CD4-positive, alpha-beta T cell (primary cell): ENCODE data around the gene THSD7A. TPM values are rescaled to one million over a fixed set of nuclear protein-coding genes. Genes with fewer than 3 reads are reported as not detected.

ENCODE experiments used
- ATAC-seq: fragments of 200-7000 bp; cut with Tn5 transposase; one replicate; pipeline ENCODE4 v1.10.0; 2022; ENCODE audit warnings: mild to moderate bottlenecking; ENCODE audit not compliant: poor library complexity
- CTCF ChIA-PET: fragments of 350-600 bp; sonication (Branson Sonifier 250); formaldehyde crosslinking; loops from one replicate; lab custom pipeline; 2021; ENCODE audit warnings: antibody characterized with exemption, inconsistent platforms; lab: Charles Lee
- POLR2A ChIA-PET: fragments of 350-600 bp; sonication (Branson Sonifier 250); formaldehyde crosslinking; loops from one replicate; lab custom pipeline; 2021; ENCODE audit warnings: antibody characterized with exemption, inconsistent platforms; lab: Charles Lee
- DNase-seq, 14 experiments: peaks; one replicate each; pipeline ENCODE4 v3.0.0-alpha.2; 2013 to 2020; ENCODE audit warnings: mixed read lengths in 2 of 14
- H3K27ac ChIP-seq, 2 donors: one replicate each; pipeline versions ENCODE4 v1.5.1 to v1.7.0; 2013; ENCODE audit warnings: low read length in 2 of 2, low read depth in 1 of 2, mild to moderate bottlenecking in 1 of 2
- H3K27me3 ChIP-seq, 2 experiments: 1 replicate in 1 of 2; 2 replicates in 1 of 2; pipeline versions ENCODE4 v1.6.1 to v1.7.0; 2013; ENCODE audit warnings: low read length in 2 of 2, control low read depth in 1 of 2, mild to moderate bottlenecking in 1 of 2, moderate library complexity in 1 of 2; ENCODE audit not compliant: insufficient read depth in 2 of 2, control insufficient read depth in 1 of 2
- H3K36me3 ChIP-seq: one replicate; pipeline ENCODE4 v1.6.1; 2013; ENCODE audit warnings: low read length, control low read depth; ENCODE audit not compliant: insufficient read depth
- H3K4me1 ChIP-seq: one replicate; pipeline ENCODE4 v1.6.1; 2013; ENCODE audit warnings: low read length, control low read depth; ENCODE audit not compliant: insufficient read depth
- H3K4me3 ChIP-seq: one replicate; pipeline ENCODE4 v1.5.1; 2013; ENCODE audit warnings: mild to moderate bottlenecking, low read length, moderate library complexity
- H3K9me3 ChIP-seq, 2 experiments: 1 replicate in 1 of 2; 2 replicates in 1 of 2; pipeline versions ENCODE4 v1.6.1 to v1.7.0; 2013; ENCODE audit warnings: low read length in 2 of 2, mild to moderate bottlenecking in 2 of 2, control low read depth in 1 of 2, moderate library complexity in 1 of 2; ENCODE audit not compliant: control insufficient read depth in 1 of 2, insufficient read depth in 1 of 2
- H3K27ac Mint-ChIP-seq: one replicate; pipeline ENCODE4 v1.8.0; 2020; ENCODE audit warnings: mixed read lengths
- H3K27me3 Mint-ChIP-seq: one replicate; pipeline ENCODE4 v1.8.0; 2021; ENCODE audit warnings: mixed read lengths
- H3K36me3 Mint-ChIP-seq: one replicate; pipeline ENCODE4 v1.8.0; 2021; ENCODE audit warnings: low read depth, mixed read lengths
- H3K4me1 Mint-ChIP-seq: one replicate; pipeline ENCODE4 v1.8.0; 2021; ENCODE audit warnings: low read depth, mixed read lengths
- H3K4me3 Mint-ChIP-seq: one replicate; pipeline ENCODE4 v1.8.0; 2020; ENCODE audit warnings: mild to moderate bottlenecking, mixed read lengths
- H3K9me3 Mint-ChIP-seq: one replicate; pipeline ENCODE4 v1.8.0; 2020; ENCODE audit warnings: mixed read lengths
- intact Hi-C, 2 experiments: fragments of 100-400 bp; cut with DNase I in 1 of 2; cut with micrococcal nuclease in 1 of 2; formaldehyde crosslinking; loops; one replicate each; pipeline versions ENCODE4 v1.15.1 to v1.9.0; 2023 to 2025; cut with DNase I, micrococcal nuclease
- total RNA-seq, 174 experiments: library from RNA in 2 of 174; stranded (reverse) in 2 of 174; gene quantifications; one replicate each; pipeline ENCODE4 v1.2.3 and lab custom pipeline; 2021 to 2026
- TF ChIP-seq, protein P1 (sequence below): fragments of 200-600 bp; IDR thresholded peaks from one replicate; pipeline ENCODE4 v1.8.0; 2022; ENCODE audit warnings: antibody characterized with exemption, mild to moderate bottlenecking

Gene THSD7A
- total RNA-seq, 2 experiments from 2014 or later, result not detected

DNA sequence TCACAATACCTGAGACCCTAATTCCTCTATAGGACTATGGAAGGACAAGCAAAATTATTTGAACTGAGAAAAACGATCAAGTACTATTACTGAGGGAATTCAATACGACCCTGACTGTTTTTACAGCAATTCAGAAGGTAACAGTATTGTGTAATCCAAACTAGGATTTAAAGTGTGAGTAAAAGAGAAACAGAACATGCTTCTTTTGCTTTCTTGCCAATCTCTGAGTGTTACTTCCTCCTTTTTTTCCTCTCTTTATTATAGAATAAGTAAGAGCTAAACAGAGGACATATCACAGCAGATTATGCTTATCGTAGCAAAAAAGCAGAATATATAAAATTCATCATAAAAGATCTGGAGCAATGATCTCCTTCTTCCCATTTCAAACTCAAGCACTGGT is 292.1 kb downstream of the THSD7A start:
- no peaks in the 10 kb centered on the region for H3K27me3 Mint-ChIP-seq
- intact Hi-C loops, result no loop called here
- H3K27ac ChIP-seq, result no peak overlapping the region

DNA sequence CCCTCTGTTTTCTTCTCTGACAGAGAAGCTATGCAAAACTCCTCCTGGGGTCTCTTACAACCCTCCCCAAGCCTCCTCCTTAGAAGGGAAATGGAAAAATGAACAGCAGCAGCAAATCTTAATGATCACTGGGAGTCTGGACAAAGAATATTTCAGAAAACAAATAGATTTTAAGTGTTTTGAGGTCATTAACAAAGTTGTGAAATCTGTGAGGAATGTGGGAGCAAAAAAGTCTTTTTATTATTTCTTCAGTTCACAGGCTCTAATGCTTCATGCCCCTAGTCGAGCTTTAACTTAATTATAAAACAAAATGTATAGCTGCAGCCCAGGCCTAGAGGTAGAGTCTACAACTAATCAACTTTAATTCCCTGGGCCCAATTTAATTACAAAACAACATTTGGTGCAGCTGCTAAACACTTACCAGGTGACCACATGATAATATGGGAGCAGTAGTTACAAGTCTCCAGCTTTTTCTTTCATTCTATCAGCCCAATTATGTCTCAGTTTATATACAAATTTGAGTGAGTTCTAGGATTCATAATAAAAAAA is 293.2 kb downstream of the THSD7A start:
- no peak overlapping the region for H3K4me3 Mint-ChIP-seq
- Histone ChIP-seq H3K27me3 (no peaks in the 10 kb centered on the region), H3K4me1 (no peaks in the 10 kb centered on the region), H3K36me3 (no peaks in the 10 kb centered on the region), H3K4me3 (no peak overlapping the region), H3K9me3 (no peaks in the 10 kb centered on the region), H3K27ac (no peak overlapping the region)
- no peaks in the 10 kb centered on the region for H3K36me3 Mint-ChIP-seq
- TF ChIP-seq, protein P1, sequence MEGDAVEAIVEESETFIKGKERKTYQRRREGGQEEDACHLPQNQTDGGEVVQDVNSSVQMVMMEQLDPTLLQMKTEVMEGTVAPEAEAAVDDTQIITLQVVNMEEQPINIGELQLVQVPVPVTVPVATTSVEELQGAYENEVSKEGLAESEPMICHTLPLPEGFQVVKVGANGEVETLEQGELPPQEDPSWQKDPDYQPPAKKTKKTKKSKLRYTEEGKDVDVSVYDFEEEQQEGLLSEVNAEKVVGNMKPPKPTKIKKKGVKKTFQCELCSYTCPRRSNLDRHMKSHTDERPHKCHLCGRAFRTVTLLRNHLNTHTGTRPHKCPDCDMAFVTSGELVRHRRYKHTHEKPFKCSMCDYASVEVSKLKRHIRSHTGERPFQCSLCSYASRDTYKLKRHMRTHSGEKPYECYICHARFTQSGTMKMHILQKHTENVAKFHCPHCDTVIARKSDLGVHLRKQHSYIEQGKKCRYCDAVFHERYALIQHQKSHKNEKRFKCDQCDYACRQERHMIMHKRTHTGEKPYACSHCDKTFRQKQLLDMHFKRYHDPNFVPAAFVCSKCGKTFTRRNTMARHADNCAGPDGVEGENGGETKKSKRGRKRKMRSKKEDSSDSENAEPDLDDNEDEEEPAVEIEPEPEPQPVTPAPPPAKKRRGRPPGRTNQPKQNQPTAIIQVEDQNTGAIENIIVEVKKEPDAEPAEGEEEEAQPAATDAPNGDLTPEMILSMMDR, result no peak
- H3K4me1 Mint-ChIP-seq, result no peaks in the 10 kb centered on the region
- H3K27me3 Mint-ChIP-seq, result no peaks in the 10 kb centered on the region
- H3K27ac Mint-ChIP-seq, result no peak overlapping the region
- H3K9me3 Mint-ChIP-seq, result peaks cover 5% of the 10 kb centered on the region
- ATAC-seq, result no peak
- intact Hi-C loops, result no loop called here
- CTCF ChIA-PET, result no interaction called here
- POLR2A ChIA-PET, result no interaction called here
- DNase-seq, result no peak

More for the DNA sequence above, 292.1 kb downstream of the THSD7A start:
- Mint-ChIP-seq H3K4me3 (no peak overlapping the region), H3K4me1 (no peaks in the 10 kb centered on the region), H3K36me3 (no peaks in the 10 kb centered on the region), H3K27ac (no peak overlapping the region), H3K9me3 (peaks cover 5% of the 10 kb centered on the region)
- Histone ChIP-seq H3K4me3 (no peak overlapping the region), H3K27me3 (no peaks in the 10 kb centered on the region), H3K9me3 (no peaks in the 10 kb centered on the region), H3K36me3 (no peaks in the 10 kb centered on the region), H3K4me1 (no peaks in the 10 kb centered on the region)
- TF ChIP-seq, protein P1, result no peak
- no peak for DNase-seq
- CTCF ChIA-PET, result interaction anchor here (0.5 kb wide), 1 partner anchor 27 kb away, joined by 3 read pairs; no protein-coding TSS in a partner anchor
- POLR2A ChIA-PET, result no interaction called here
- ATAC-seq, result no peak

DNA sequence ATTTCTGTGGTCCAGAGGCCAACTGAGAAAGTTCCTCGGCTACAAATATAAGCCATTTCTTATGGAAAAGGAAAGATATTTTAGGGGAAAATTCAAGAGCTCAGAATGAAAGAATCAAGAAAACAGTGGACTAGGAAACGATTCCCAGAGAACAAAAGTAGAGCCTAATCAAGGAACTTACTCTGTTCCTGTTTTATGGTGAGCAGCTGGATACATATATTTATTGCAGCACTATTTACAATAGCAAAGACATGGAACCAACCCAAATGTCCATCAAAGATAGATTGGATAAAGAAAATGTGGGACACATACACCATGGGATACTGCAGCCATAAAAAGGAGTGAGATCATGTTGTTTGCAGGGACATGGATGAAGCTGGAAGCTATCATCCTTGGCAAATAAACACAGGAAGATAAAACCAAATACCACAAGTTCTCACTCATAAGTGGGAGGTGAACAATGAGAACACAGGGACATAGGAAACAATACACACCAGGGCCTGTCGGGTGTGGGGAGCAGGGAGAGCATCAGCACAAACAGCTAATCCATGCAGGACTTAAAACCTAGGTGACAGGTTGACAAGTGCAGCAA is 298.7 kb downstream of the THSD7A start:
- intact Hi-C loops, result no loop called here
- Mint-ChIP-seq H3K27ac (no peak overlapping the region), H3K36me3 (no peaks in the 10 kb centered on the region), H3K27me3 (no peaks in the 10 kb centered on the region), H3K4me1 (no peaks in the 10 kb centered on the region), H3K9me3 (no peaks in the 10 kb centered on the region), H3K4me3 (no peak overlapping the region)
- H3K36me3 ChIP-seq, result no peaks in the 10 kb centered on the region
- CTCF ChIA-PET, result no interaction called here
- TF ChIP-seq, protein P1, result no peak
- no peak overlapping the region for H3K27ac ChIP-seq
- no peak overlapping the region for H3K4me3 ChIP-seq
- H3K4me1 ChIP-seq, result no peaks in the 10 kb centered on the region
- H3K27me3 ChIP-seq, result no peaks in the 10 kb centered on the region
- H3K9me3 ChIP-seq, result no peaks in the 10 kb centered on the region
- ATAC-seq (no peak), DNase-seq (no peak)
- POLR2A ChIA-PET, result no interaction called here
